K562 (cell line): ENCODE results near the gene HS3ST5.

Source experiments
- EZH2 ChIP-seq: IDR thresholded peaks from 2 replicates; pipeline ENCODE4 v1.6.1; 2012; ENCODE audit warnings: low read depth, mild to moderate bottlenecking, inconsistent platforms, low read length, borderline replicate concordance
- NR3C1 ChIP-seq: sonication (generic); formaldehyde crosslinking; IDR thresholded peaks from 2 replicates; pipeline ENCODE4 v1.8.1; 2022; ENCODE audit warnings: missing genetic modification reagents
- POLR2AphosphoS2 ChIP-seq: IDR thresholded peaks from 2 replicates; pipeline ENCODE4 v1.6.1; 2012; ENCODE audit warnings: low read length, improper control_type of control experiment
- SOX6 ChIP-seq: fragments of 450-650 bp; IDR thresholded peaks from 2 replicates; pipeline ENCODE4 v1.6.1; 2014; ENCODE audit warnings: mild to moderate bottlenecking
- TF ChIP-seq, protein P1 (sequence below): fragments of 450-650 bp; IDR thresholded peaks from 2 replicates; pipeline ENCODE4 v1.6.1; 2018; ENCODE audit warnings: mild to moderate bottlenecking, low read depth; ENCODE audit not compliant: partially characterized antibody
- TF ChIP-seq, protein P2 (sequence below), 3 experiments: IDR thresholded peaks in 2 of 3; conservative IDR thresholded peaks in 1 of 3; 2 replicates each; pipeline ENCODE4 v1.5.1; 2011 to 2012; ENCODE audit warnings: low read length in 3 of 3, mild to moderate bottlenecking in 3 of 3, control low read depth in 2 of 3, improper control_type of control experiment in 1 of 3, inconsistent platforms in 1 of 3, low read depth in 1 of 3, mixed read lengths in 1 of 3, moderate library complexity in 1 of 3; ENCODE audit not compliant: insufficient read depth in 2 of 3

DNA sequence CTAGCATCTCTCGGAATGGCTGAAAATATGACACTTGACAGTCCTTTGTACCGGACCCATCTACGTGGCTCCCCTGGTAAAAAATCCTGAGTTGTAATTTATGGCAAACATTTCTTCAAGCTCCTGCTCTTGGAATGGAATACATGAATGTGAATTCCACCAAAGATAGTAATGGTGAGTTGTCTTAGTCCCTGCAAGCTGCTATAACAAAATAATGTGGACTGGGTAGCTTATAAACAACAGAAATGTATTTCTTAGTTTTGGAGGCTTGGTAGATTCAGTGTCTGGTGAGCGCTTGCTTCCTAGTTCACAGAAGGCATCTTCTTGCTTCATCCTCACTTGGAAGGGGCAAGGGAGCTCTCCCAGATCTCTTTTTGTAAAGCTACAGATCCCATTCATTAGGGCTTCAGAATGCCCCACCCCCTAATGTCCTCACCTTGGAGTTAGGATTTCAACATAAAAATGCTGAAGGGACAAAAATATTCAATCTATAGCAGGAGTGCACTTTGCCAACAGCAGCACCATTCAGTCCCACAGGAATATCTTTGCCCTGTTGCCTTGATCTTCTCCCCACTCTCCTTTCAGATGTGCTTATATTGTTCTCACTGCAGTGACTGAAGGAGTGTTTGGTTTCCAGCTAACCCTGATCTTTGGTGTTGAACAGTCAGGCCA, 204.1 kb downstream of the HS3ST5 start:
- TF ChIP-seq SOX6 (no peak), POLR2AphosphoS2 (no peak), NR3C1 (no peak), EZH2 (no peak)
- TF ChIP-seq, protein P1, sequence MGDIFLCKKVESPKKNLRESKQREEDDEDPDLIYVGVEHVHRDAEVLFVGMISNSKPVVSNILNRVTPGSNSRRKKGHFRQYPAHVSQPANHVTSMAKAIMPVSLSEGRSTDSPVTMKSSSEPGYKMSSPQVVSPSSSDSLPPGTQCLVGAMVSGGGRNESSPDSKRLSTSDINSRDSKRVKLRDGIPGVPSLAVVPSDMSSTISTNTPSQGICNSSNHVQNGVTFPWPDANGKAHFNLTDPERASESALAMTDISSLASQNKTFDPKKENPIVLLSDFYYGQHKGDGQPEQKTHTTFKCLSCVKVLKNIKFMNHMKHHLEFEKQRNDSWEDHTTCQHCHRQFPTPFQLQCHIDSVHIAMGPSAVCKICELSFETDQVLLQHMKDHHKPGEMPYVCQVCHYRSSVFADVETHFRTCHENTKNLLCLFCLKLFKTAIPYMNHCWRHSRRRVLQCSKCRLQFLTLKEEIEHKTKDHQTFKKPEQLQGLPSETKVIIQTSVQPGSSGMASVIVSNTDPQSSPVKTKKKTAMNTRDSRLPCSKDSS: no peak
- TF ChIP-seq, protein P2, sequence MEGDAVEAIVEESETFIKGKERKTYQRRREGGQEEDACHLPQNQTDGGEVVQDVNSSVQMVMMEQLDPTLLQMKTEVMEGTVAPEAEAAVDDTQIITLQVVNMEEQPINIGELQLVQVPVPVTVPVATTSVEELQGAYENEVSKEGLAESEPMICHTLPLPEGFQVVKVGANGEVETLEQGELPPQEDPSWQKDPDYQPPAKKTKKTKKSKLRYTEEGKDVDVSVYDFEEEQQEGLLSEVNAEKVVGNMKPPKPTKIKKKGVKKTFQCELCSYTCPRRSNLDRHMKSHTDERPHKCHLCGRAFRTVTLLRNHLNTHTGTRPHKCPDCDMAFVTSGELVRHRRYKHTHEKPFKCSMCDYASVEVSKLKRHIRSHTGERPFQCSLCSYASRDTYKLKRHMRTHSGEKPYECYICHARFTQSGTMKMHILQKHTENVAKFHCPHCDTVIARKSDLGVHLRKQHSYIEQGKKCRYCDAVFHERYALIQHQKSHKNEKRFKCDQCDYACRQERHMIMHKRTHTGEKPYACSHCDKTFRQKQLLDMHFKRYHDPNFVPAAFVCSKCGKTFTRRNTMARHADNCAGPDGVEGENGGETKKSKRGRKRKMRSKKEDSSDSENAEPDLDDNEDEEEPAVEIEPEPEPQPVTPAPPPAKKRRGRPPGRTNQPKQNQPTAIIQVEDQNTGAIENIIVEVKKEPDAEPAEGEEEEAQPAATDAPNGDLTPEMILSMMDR (IDR thresholded peaks at IDR 0.05 in 2 of 3, conservative IDR thresholded peaks at IDR 0.05 in 1 of 3; ENCODE audit: insufficient read depth in 2 of 3, low read depth in 1 of 3, low read length in 3 of 3): no peak
